HUDEP-2 (cell line): ENCODE data around the gene FRS3.
"Not testable (repeated sequence)": the region's sequence is repeated elsewhere in the genome, so short reads cannot be mapped to it uniquely, and the experiment has no call there.

ENCODE experiments used
- DNase-seq, 76 experiments: peaks; one replicate each; lab custom pipeline; 2025; ENCODE audit not compliant: unreplicated experiment in 76 of 76; lab: John Stamatoyannopoulos, UW

Gene FRS3

GRCh38 chr6:41770381-41771057, 9.2 kb downstream of the FRS3 start:
- DNase-seq, result no peak

GRCh38 chr6:41769376-41769775, 10.3 kb downstream of the FRS3 start:
- DNase-seq, result no peak

- no peak for DNase-seq
These were observed 11.0 kb downstream of the FRS3 start for GRCh38 chr6:41768545-41769308.

- peak in 73 of 76 experiments; percentile 20 to 93 (median 74) for DNase-seq
These were observed 12.4 kb downstream of the FRS3 start for GRCh38 chr6:41767112-41767833.

- DNase-seq, result not testable (repeated sequence)
These were observed 13.5 kb downstream of the FRS3 start for GRCh38 chr6:41766043-41766664.

GRCh38 chr6:41763470-41763869, 16.2 kb downstream of the FRS3 start:
- DNase-seq, result no peak

GRCh38 chr6:41759905-41760579, 19.7 kb downstream of the FRS3 start:
- no peak for DNase-seq

GRCh38 chr6:41759106-41759904, 20.4 kb downstream of the FRS3 start:
- DNase-seq, result no peak

GRCh38 chr6:41758641-41759035, 21.1 kb downstream of the FRS3 start:
- no peak for DNase-seq

GRCh38 chr6:41757931-41758640, 21.6 kb downstream of the FRS3 start:
- DNase-seq, result no peak

- DNase-seq, result no peak
These were observed 22.4 kb downstream of the FRS3 start for GRCh38 chr6:41757271-41757670.

- no peak for DNase-seq
These were observed 23.3 kb downstream of the FRS3 start for GRCh38 chr6:41756354-41756753.

GRCh38 chr6:41755895-41756294, 23.8 kb downstream of the FRS3 start:
- no peak for DNase-seq

GRCh38 chr6:41750374-41750773, 29.3 kb downstream of the FRS3 start:
- no peak for DNase-seq

GRCh38 chr6:41748542-41748941, 31.2 kb downstream of the FRS3 start:
- DNase-seq, result no peak

GRCh38 chr6:41748102-41748477, 31.6 kb downstream of the FRS3 start:
- DNase-seq, result no peak

- DNase-seq, result no peak
These were observed 32.2 kb downstream of the FRS3 start, which contains the start of gene PGC for GRCh38 chr6:41747256-41748101. TSS of gene PGC (minus strand) at chr6:41747397. CDS start at chr6:41747334, 63 bp downstream.

- DNase-seq, result no peak
These were observed 33.6 kb downstream of the FRS3 start for GRCh38 chr6:41746107-41746506.
